GM18502 (cell line): ENCODE results near the gene ADGB.

ENCODE experiments used
- ATAC-seq: cut with Tn5 transposase; IDR thresholded peaks from one replicate; pipeline ENCODE4 v1.9.1; 2021; ENCODE audit warnings: mild to moderate bottlenecking; ENCODE audit not compliant: unreplicated experiment, poor library complexity

Gene ADGB

DNA sequence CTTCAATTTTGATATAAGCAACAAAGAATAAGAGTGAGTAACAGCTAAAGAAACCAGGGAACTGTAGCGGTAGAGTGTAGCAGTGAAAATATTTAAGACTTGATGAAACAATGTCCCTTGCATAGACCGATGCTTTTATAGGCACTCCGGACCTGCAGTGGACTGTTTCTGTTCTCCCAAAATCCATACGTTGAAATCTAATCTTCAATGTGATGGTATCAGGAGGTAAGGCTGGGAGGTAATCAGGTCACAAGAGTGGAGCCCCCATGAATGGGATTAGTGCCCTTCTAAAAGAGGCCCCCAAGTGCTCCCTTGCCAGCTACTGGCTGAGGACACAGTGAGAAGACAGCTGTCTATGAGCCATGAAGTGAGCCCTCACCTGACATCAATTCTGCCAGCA is 260.4 kb downstream of the ADGB start:
- no peak for ATAC-seq

GRCh38 chr6:146859795-146860495 is 261.2 kb downstream of the ADGB start:
- no peak for ATAC-seq

- ATAC-seq = no peak
Observed at GRCh38 chr6:146860583-146860982, 261.8 kb downstream of the ADGB start.

GRCh38 chr6:146861029-146861563 is 262.3 kb downstream of the ADGB start:
- ATAC-seq = no peak

GRCh38 chr6:146861716-146862115 is 262.9 kb downstream of the ADGB start:
- ATAC-seq = no peak

DNA sequence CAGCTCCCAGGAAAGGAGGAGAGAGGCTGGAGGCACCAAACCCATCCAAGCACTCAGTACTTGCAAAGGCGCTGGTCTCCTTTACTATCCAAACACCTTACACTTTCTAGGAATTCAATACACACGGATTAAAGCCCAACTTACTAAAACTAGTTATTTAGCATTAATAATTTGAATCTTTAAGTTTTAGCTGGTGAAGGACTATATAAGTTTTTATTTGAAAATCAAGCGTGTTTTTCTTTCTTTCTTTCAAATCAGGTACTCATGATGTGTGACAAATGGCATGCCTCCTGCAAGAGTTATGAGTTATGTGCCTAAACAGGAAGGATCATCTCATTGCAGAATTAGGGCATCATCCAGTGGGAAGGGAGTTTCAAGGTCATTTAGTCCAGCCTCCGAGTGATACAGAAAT is 263.7 kb downstream of the ADGB start:
- ATAC-seq = no peak

- no peak for ATAC-seq
Observed at GRCh38 chr6:146864300-146864699, 265.5 kb downstream of the ADGB start.

DNA sequence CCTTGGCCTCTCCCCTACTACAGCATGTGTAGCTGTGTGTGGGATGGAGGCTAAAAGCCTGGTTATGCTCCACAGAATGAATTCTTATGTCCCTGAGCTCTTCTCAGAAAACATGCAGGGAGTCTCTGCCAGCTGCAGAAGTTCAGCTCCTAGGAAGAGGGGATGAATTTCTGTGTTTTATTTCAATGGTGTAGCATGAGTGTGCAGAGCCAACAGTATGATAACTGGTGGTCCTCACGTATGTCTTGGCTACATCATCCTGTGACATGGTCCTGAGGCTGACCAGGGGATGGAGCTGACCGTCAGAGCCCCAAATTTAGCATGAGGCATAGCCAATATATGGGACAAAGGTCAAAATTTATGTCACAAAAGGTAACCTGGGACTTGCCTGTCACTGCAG is 266.1 kb downstream of the ADGB start:
- no peak for ATAC-seq
